H1 (cell line): ENCODE results near the gene ZFP1. TPM values are rescaled to one million over a fixed set of nuclear protein-coding genes. Genes with fewer than 3 reads are reported as not detected.

Experiments used
- CTCF ChIA-PET: fragments of 300-600 bp; sonication (Branson Sonifier 250); formaldehyde crosslinking; loops from one replicate; lab custom pipeline; 2021; ENCODE audit not compliant: partially characterized antibody; lab: Charles Lee
- POLR2A ChIA-PET: fragments of 300-600 bp; sonication (Branson Sonifier 250); formaldehyde crosslinking; loops from one replicate; lab custom pipeline; 2021; ENCODE audit warnings: inconsistent platforms; ENCODE audit not compliant: partially characterized antibody; lab: Charles Lee
- DNase-seq, 2 experiments: peaks; one replicate each; pipeline versions ENCODE4 v3.0.0 to v3.0.0-alpha.2; 2010 to 2022; ENCODE audit warnings: low spot score in 2 of 2, low read depth in 1 of 2, mixed read lengths in 1 of 2
- FAIRE-seq: peaks from 2 replicates; lab custom pipeline; 2011; peaks lifted over from hg19 to GRCh38; lab: Jason Lieb, UNC
- H2AFZ ChIP-seq: 2 replicates; pipeline ENCODE4 v1.8.1; 2012; ENCODE audit warnings: low read length, inconsistent platforms
- H2AK5ac ChIP-seq: 2 replicates; pipeline ENCODE4 v1.6.1; 2013; ENCODE audit warnings: low read depth, low read length
- H2BK120ac ChIP-seq: replicated peaks from 2 replicates; pipeline ENCODE3; 2013; ENCODE audit warnings: low read depth, low read length, inconsistent platforms
- H2BK12ac ChIP-seq: 2 replicates; pipeline ENCODE4 v1.6.1; 2013; ENCODE audit warnings: low read depth, low read length
- H2BK15ac ChIP-seq: 2 replicates; pipeline ENCODE4 v1.6.1; 2013; ENCODE audit warnings: low read length
- H2BK20ac ChIP-seq: 2 replicates; pipeline ENCODE4 v1.6.1; 2013; ENCODE audit warnings: low read length
- H2BK5ac ChIP-seq: 2 replicates; pipeline ENCODE4 v1.6.1; 2013; ENCODE audit warnings: low read depth, low read length
- H3K14ac ChIP-seq: 2 replicates; pipeline ENCODE4 v1.6.1; 2013; ENCODE audit warnings: inconsistent platforms; ENCODE audit not compliant: insufficient read length
- H3K18ac ChIP-seq: 2 replicates; pipeline ENCODE4 v1.6.1; 2013; ENCODE audit warnings: low read length; ENCODE audit errors: extremely low read depth
- H3K23ac ChIP-seq: 2 replicates; pipeline ENCODE4 v1.6.1; 2013; ENCODE audit warnings: inconsistent platforms; ENCODE audit not compliant: insufficient read length
- H3K23me2 ChIP-seq: 2 replicates; pipeline ENCODE4 v1.6.1; 2013; ENCODE audit warnings: low read depth, low read length
- H3K27ac ChIP-seq: 2 replicates; pipeline ENCODE4 v1.6.1; 2011; ENCODE audit warnings: low read depth, low read length, inconsistent platforms
- H3K27me3 ChIP-seq, 4 experiments: replicated peaks in 1 of 4; 1 replicate in 1 of 4; 2 replicates in 3 of 4; pipeline versions ENCODE4 v1.6.1 to v1.8.1; 2011 to 2013; ENCODE audit warnings: low read length in 3 of 4, mild to moderate bottlenecking in 3 of 4, inconsistent platforms in 2 of 4, mixed read lengths in 2 of 4, moderate library complexity in 1 of 4; ENCODE audit not compliant: control insufficient read depth in 3 of 4, insufficient read depth in 3 of 4; ENCODE audit errors: extremely low read depth in 1 of 4
- H3K36me3 ChIP-seq, 4 experiments: 2 replicates each; pipeline versions ENCODE4 v1.6.1 to v1.8.1; 2011 to 2013; ENCODE audit warnings: mild to moderate bottlenecking in 4 of 4, low read length in 3 of 4, moderate library complexity in 2 of 4, control low read depth in 1 of 4, inconsistent platforms in 1 of 4; ENCODE audit not compliant: insufficient read depth in 4 of 4, control insufficient read depth in 2 of 4
- H3K4ac ChIP-seq: replicated peaks from 2 replicates; pipeline ENCODE3; 2013; ENCODE audit warnings: low read length, low read depth, mixed read lengths, inconsistent platforms; ENCODE audit not compliant: insufficient read length
- H3K4me1 ChIP-seq, 4 experiments: replicated peaks in 1 of 4; 1 replicate in 1 of 4; 2 replicates in 3 of 4; pipeline versions ENCODE4 v1.6.1 to v1.8.1; 2011 to 2013; ENCODE audit warnings: low read length in 3 of 4, inconsistent platforms in 2 of 4, mixed read lengths in 1 of 4; ENCODE audit not compliant: insufficient read depth in 4 of 4, control insufficient read depth in 3 of 4
- H3K4me2 ChIP-seq, 2 experiments: 2 replicates each; pipeline versions ENCODE4 v1.6.1 to v1.8.1; 2011 to 2013; ENCODE audit warnings: low read depth in 2 of 2, low read length in 2 of 2, control low read depth in 1 of 2, inconsistent platforms in 1 of 2, mild to moderate bottlenecking in 1 of 2; ENCODE audit not compliant: insufficient read depth in 1 of 2
- H3K4me3 ChIP-seq, 4 experiments: fragments of 200-600, 300-600 bp in 1 of 4; sonication (generic), shearing (Covaris generic), sonication (Bioruptor Twin) in 1 of 4; 2 replicates each; pipeline versions ENCODE4 v1.5.1 to v1.8.1; 2011 to 2016; ENCODE audit warnings: low read length in 4 of 4, low read depth in 3 of 4, control low read depth in 2 of 4, inconsistent platforms in 2 of 4, mild to moderate bottlenecking in 2 of 4, mixed read lengths in 1 of 4, moderate library complexity in 1 of 4; ENCODE audit not compliant: insufficient read depth in 2 of 4; ENCODE audit errors: extremely low read depth in 1 of 4
- H3K56ac ChIP-seq: replicated peaks from 2 replicates; pipeline ENCODE3; 2013; ENCODE audit warnings: low read depth, mild to moderate bottlenecking, mixed read lengths, low read length, inconsistent platforms; ENCODE audit not compliant: insufficient read length
- H3K79me1 ChIP-seq: 2 replicates; pipeline ENCODE4 v1.6.1; 2013; ENCODE audit warnings: low read depth, low read length, control low read depth
- H3K79me2 ChIP-seq, 2 experiments: 2 replicates each; pipeline versions ENCODE4 v1.6.1 to v1.8.1; 2012 to 2013; ENCODE audit warnings: low read length in 2 of 2, mild to moderate bottlenecking in 2 of 2, inconsistent platforms in 1 of 2; ENCODE audit not compliant: insufficient read depth in 2 of 2, control insufficient read depth in 1 of 2
- H3K9ac ChIP-seq, 4 experiments: replicated peaks in 1 of 4; 1 replicate in 1 of 4; 2 replicates in 3 of 4; pipeline versions ENCODE4 v1.6.1 to v1.8.1; 2011 to 2013; ENCODE audit warnings: low read depth in 3 of 4, low read length in 3 of 4, control low read depth in 2 of 4, mild to moderate bottlenecking in 2 of 4, moderate library complexity in 2 of 4, inconsistent platforms in 1 of 4; ENCODE audit errors: extremely low read depth in 1 of 4
- H3K9me3 ChIP-seq, 2 experiments: 2 replicates each; pipeline versions ENCODE4 v1.6.1 to v1.8.1; 2012 to 2013; ENCODE audit warnings: mild to moderate bottlenecking in 2 of 2, moderate library complexity in 2 of 2, control low read depth in 1 of 2, inconsistent platforms in 1 of 2, low read depth in 1 of 2, low read length in 1 of 2, mixed read lengths in 1 of 2; ENCODE audit not compliant: insufficient read depth in 2 of 2
- H4K20me1 ChIP-seq, 2 experiments: replicated peaks in 1 of 2; 2 replicates each; pipeline versions ENCODE3 to v1.8.1; 2011 to 2013; ENCODE audit warnings: inconsistent platforms in 2 of 2, low read length in 2 of 2, mild to moderate bottlenecking in 1 of 2; ENCODE audit not compliant: insufficient read depth in 2 of 2, control insufficient read depth in 1 of 2
- H4K5ac ChIP-seq: 2 replicates; pipeline ENCODE4 v1.6.1; 2013; ENCODE audit warnings: low read length, low read depth, mixed read lengths, inconsistent platforms; ENCODE audit not compliant: insufficient read length
- H4K8ac ChIP-seq: 2 replicates; pipeline ENCODE4 v1.8.0; 2013; ENCODE audit warnings: mild to moderate bottlenecking, moderate library complexity, low read length, inconsistent platforms; ENCODE audit not compliant: insufficient read depth; ENCODE audit errors: extremely low read depth
- H4K91ac ChIP-seq: replicated peaks from 2 replicates; pipeline ENCODE3; 2013; ENCODE audit warnings: low read length, mixed read lengths, inconsistent platforms; ENCODE audit not compliant: insufficient read length
- BACH1 ChIP-seq: IDR thresholded peaks from 2 replicates; pipeline ENCODE4 v1.6.1; 2012; ENCODE audit warnings: low read length, improper control_type of control experiment
- CHD2 ChIP-seq: IDR thresholded peaks from 2 replicates; pipeline ENCODE4 v1.6.1; 2012; ENCODE audit warnings: low read length, improper control_type of control experiment
- CREB1 ChIP-seq: IDR thresholded peaks from 2 replicates; pipeline ENCODE4 v1.6.1; 2012; ENCODE audit warnings: inconsistent platforms
- FOSL1 ChIP-seq: IDR thresholded peaks from 2 replicates; pipeline ENCODE4 v1.6.1; 2011; ENCODE audit warnings: mild to moderate bottlenecking, low read depth, low read length, moderate library complexity; ENCODE audit not compliant: insufficient read depth
- HDAC6 ChIP-seq: IDR thresholded peaks from one replicate; pipeline ENCODE4 v1.7.1; 2012; ENCODE audit warnings: low read depth, mild to moderate bottlenecking, inconsistent platforms, low read length, moderate library complexity
- KDM1A ChIP-seq: fragments of 200-600, 300-600 bp; sonication (generic); IDR thresholded peaks from 2 replicates; pipeline ENCODE4 v1.7.1; 2016; ENCODE audit warnings: mild to moderate bottlenecking, low read length, borderline replicate concordance
- MAFK ChIP-seq: IDR thresholded peaks from 2 replicates; pipeline ENCODE4 v1.6.1; 2012; ENCODE audit warnings: low read depth, mild to moderate bottlenecking, improper control_type of control experiment, low read length
- NANOG ChIP-seq: IDR thresholded peaks from 2 replicates; pipeline ENCODE4 v1.6.1; 2011; ENCODE audit warnings: low read length, low read depth, mild to moderate bottlenecking, inconsistent platforms; ENCODE audit not compliant: insufficient read depth, poor library complexity, severe bottlenecking
- PHF8 ChIP-seq: fragments of 200-600 bp; sonication (generic); conservative IDR thresholded peaks from 2 replicates; pipeline ENCODE4 v1.7.1; 2012; ENCODE audit warnings: low read depth, mild to moderate bottlenecking, inconsistent platforms, low read length, moderate library complexity
- POLR2A ChIP-seq, 2 experiments: IDR thresholded peaks; 1 replicate in 1 of 2; 2 replicates in 1 of 2; pipeline ENCODE4 v1.6.1; 2011; ENCODE audit warnings: low read depth in 2 of 2, low read length in 2 of 2, mild to moderate bottlenecking in 2 of 2; ENCODE audit errors: control extremely low read depth in 1 of 2
- RNF2 ChIP-seq: fragments of 200-900, 300-1000 bp; sonication (generic); IDR thresholded peaks from 2 replicates; pipeline ENCODE4 v1.7.1; 2016; ENCODE audit warnings: borderline replicate concordance, low read depth, mild to moderate bottlenecking, antibody characterized with exemption, low read length; ENCODE audit not compliant: poor library complexity, severe bottlenecking; ENCODE audit errors: missing control alignments
- SAP30 ChIP-seq: fragments of 300-600 bp; sonication (generic); IDR thresholded peaks from 2 replicates; pipeline ENCODE4 v1.7.1; 2012; ENCODE audit warnings: low read length, moderate library complexity, mild to moderate bottlenecking, inconsistent platforms; ENCODE audit not compliant: insufficient read depth, insufficient replicate concordance
- ZNF274 ChIP-seq: IDR thresholded peaks from 2 replicates; pipeline ENCODE4 v1.7.0; 2012; ENCODE audit warnings: low read length, borderline replicate concordance; ENCODE audit errors: extremely low read depth
- WGBS, 2 experiments: shearing (Covaris generic) in 1 of 2; methylation state at CpG; one replicate each; pipeline versions ENCODE4 v1.1.6 to v1.1.7; 2013 to 2015; ENCODE audit warnings: low lambda C conversion rate in 2 of 2, mixed read lengths in 2 of 2, inconsistent platforms in 1 of 2, low coverage in 1 of 2, missing lambda C conversion rate in 1 of 2; ENCODE audit not compliant: insufficient replicate concordance in 2 of 2, insufficient coverage in 1 of 2, insufficient read length in 1 of 2; ENCODE audit errors: extremely low coverage in 1 of 2, missing lambda C conversion rate in 1 of 2; 5-methylcytosine and 5-hydroxymethylcytosine counted together
- polyA plus RNA-seq, 7 experiments: library from polyadenylated mRNA; depleted of rRNA in 3 of 7; stranded (reverse) in 5 of 7; unstranded in 2 of 7; fragments of >200 nt in 5 of 7; fragments of 200-250 nt in 2 of 7; gene quantifications; 1 replicate in 5 of 7; 2 replicates in 1 of 7; 4 replicates in 1 of 7; pipeline versions ENCODE4 v1.2.1 to v1.2.3, GENCODE V29; 2011 to 2013; ENCODE audit warnings: missing spikeins in 2 of 7, mixed read lengths in 2 of 7
- total RNA-seq: library from RNA; stranded (reverse); fragmentation: NEBNext Ultra II Directional; extraction: Animal tissue kit (Norgen Biotek cat#: 25700); gene quantifications from 2 replicates; pipeline ENCODE4 v1.2.1, GENCODE V29; 2021
- TF ChIP-seq, protein P1 (sequence below): IDR thresholded peaks from 2 replicates; pipeline ENCODE4 v1.6.1; 2012; ENCODE audit warnings: inconsistent platforms

Gene ZFP1
- total and polyA plus RNA-seq, 2 of the 8 experiments (the other 6 are each of a cell fraction or from before 2014, with no cell fraction given): 4.0 to 11.2 TPM

GRCh38 chr16:75138233-75138632, 10.1 kb upstream of the ZFP1 start:
- peak overlapping the region; percentile 61; the same call in 1 of the 2 replicates for H2BK5ac ChIP-seq
- H3K4ac ChIP-seq: no peak overlapping the region
- no peak overlapping the region for H2AFZ ChIP-seq
- H3K4me1 ChIP-seq: peaks cover 0 to 7% (median 0%) of the 10 kb centered on the region in 4 experiments; a peak in 1 of 7 replicates
- H2BK12ac ChIP-seq: peak overlapping the region; percentile 76; the same call in 1 of the 2 replicates
- H3K56ac ChIP-seq: no peak overlapping the region
- no peak overlapping the region for H2BK20ac ChIP-seq
- no peak overlapping the region for H4K5ac ChIP-seq
- 93% methylated on average over 8 of the region's 8 CpGs; no CpG with 5 or more reads in 1 of the 2 experiments for WGBS, 2 experiments
- no peak overlapping the region for H3K18ac ChIP-seq
- ChIA-PET POLR2A (interaction anchor here (1.0 to 1.3 kb wide), 2 partner anchors 9 to 21 kb away, joined by 3 to 5 read pairs; partner anchors contain the start of gene LDHD), CTCF (interaction anchor here (1.0 to 1.4 kb wide), 3 partner anchors 9 to 325 kb away, joined by 3 to 4 read pairs (median 3); no protein-coding TSS in a partner anchor)
- no peak overlapping the region for H3K4me3 ChIP-seq
- H3K36me3 ChIP-seq: no peaks in the 10 kb centered on the region
- peak overlapping the region; percentile 36; the same call in 1 of the 2 replicates for H2BK15ac ChIP-seq
- no peaks in the 10 kb centered on the region; the same call in 1 of the 2 replicates for H3K23me2 ChIP-seq
- H3K4me2 ChIP-seq: no peak overlapping the region
- no peaks in the 10 kb centered on the region for H3K79me1 ChIP-seq
- H3K79me2 ChIP-seq: no peaks in the 10 kb centered on the region
- H3K23ac ChIP-seq: no peak overlapping the region
- H3K9ac ChIP-seq: no peak overlapping the region
- no peak overlapping the region for H3K14ac ChIP-seq
- H2AK5ac ChIP-seq: no peak overlapping the region
- H3K27me3 ChIP-seq: no peaks in the 10 kb centered on the region
- no peak for FAIRE-seq
- H4K20me1 ChIP-seq: no peaks in the 10 kb centered on the region
- H4K8ac ChIP-seq: no peak overlapping the region
- no peak overlapping the region for H3K27ac ChIP-seq
- no peak overlapping the region for H2BK120ac ChIP-seq
- H3K9me3 ChIP-seq: no peaks in the 10 kb centered on the region
- DNase-seq: no peak
- H4K91ac ChIP-seq: no peak overlapping the region
- TF ChIP-seq FOSL1: no peak
- no peak for TF ChIP-seq CHD2
- TF ChIP-seq MAFK: no peak
- no peak for TF ChIP-seq BACH1
- TF ChIP-seq POLR2A (IDR thresholded peaks at IDR 0.05; ENCODE audit: control extremely low read depth in 1 of 2, low read depth in 2 of 2, low read length in 2 of 2): no peak
- no peak for TF ChIP-seq SAP30
- no peak for TF ChIP-seq PHF8
- no peak for TF ChIP-seq RNF2
- TF ChIP-seq NANOG: no peak
- TF ChIP-seq, protein P1, sequence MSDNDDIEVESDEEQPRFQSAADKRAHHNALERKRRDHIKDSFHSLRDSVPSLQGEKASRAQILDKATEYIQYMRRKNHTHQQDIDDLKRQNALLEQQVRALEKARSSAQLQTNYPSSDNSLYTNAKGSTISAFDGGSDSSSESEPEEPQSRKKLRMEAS: no peak
- no peak for TF ChIP-seq HDAC6
- no peak for TF ChIP-seq CREB1
- TF ChIP-seq KDM1A: no peak
- no peak for TF ChIP-seq ZNF274
